Embryonic facial prominence (tissue), 1 donor: ENCODE results near the gene KAZN.
"Not testable (repeated sequence)": the region's sequence is repeated elsewhere in the genome, so short reads cannot be mapped to it uniquely, and the experiment has no call there.

Experiments used
- DNase-seq: peaks from one replicate; pipeline ENCODE4 v3.0.0-alpha.2; 2016; ENCODE audit errors: extremely low spot score

Gene KAZN

DNA sequence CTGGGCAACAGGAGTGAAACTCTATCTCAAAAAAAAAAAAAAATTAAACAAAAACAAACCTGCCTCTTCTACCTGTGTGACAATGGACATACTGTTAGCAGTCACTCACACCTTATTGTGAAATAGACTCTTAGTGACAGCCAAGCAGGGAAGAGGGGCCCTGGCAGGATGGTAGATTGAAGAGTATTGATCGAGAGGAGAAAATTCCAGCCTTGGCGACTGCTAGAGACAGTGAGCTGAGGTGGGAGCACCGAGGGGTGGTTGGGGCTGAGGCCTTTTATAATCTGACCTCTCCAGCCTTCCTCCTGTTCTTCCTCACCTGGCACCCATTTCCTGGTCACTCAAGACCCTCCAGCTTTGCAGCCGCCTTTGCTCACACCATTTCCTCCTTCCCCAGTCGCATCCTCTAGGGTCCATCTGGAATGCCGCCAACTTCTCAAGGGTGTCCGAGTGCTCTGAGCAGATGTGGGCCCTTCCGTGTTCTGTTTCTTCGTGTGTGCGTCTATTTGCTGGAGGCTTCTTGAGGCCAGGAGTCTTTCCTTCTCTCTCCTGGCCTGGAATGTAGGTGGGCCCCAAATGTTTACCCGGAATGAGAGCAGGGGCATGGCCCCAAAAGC, 358.2 kb downstream of the KAZN start:
- DNase-seq: no peak

DNA sequence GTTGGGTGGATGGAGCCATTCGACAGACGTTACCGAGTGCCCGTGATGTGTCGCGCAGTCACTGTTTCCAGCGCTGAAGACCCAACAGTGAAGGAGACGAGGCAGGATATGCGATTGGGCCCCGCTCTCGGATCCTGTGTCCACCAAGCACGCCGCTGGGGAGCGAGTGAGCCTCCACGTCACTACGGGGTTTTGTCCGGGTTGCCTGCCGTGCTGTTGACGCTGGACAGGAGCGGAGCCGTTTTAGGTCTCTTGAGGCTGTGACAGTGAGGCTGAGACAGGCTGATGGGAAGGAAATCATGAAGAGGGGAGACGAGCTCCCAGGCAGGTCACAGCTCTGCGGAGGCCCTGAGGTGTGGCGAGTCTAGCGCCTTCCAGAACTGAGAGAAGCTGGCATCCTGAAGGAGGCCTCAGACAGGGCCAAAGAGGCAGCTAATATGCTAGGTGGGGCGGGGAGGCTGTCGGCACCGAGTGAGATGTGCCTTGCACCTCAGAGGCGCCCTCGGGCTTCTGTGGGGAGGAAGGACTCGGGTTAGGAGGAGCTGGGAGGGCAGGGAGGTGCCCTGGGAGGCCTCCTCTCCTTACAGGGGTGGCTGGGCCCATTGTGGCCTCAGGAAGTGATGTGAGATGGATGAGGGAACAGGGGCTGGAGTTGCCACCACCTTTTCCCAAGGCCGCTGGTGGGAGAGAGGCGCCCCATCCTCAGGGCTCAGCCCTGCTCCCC, 359.1 kb downstream of the KAZN start:
- DNase-seq: no peak

DNA sequence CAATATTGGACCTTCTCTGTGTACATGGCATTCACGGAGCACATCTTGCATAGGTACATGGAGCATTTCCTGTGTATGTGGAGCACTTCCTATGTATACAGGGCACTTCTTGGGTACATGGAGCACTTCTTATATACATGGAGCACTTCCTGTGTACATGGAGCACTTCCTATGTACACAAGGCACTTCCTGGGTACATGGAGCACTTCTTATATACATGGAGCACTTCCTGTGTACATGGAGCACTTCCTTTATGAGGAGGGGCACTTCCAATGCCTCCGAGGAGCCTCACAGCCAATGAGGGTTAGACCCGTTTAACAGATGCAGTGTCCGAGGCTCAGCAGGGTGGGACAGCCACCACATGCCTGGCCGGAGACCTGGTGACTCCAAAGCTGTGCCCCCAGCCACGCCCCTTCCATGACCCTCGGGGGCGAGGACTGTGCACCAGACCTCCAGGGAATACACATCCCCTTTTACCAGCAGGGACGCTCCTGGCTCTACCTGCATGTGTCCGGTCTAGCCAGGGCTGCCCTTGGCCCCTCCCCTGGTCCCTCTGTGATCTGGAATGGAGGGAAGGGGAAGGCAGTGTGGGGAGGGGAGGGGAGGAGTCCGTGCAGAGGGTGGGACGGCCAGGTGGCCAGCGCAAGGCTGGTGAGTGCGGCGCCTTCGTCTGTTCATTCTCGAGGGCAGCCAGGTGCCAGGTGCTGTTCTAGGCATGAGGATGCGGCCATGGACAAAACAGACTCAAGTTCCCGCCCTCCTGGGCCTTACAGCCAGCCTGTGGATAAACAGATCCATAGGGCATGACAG, 360.0 kb downstream of the KAZN start:
- DNase-seq: no peak

DNA sequence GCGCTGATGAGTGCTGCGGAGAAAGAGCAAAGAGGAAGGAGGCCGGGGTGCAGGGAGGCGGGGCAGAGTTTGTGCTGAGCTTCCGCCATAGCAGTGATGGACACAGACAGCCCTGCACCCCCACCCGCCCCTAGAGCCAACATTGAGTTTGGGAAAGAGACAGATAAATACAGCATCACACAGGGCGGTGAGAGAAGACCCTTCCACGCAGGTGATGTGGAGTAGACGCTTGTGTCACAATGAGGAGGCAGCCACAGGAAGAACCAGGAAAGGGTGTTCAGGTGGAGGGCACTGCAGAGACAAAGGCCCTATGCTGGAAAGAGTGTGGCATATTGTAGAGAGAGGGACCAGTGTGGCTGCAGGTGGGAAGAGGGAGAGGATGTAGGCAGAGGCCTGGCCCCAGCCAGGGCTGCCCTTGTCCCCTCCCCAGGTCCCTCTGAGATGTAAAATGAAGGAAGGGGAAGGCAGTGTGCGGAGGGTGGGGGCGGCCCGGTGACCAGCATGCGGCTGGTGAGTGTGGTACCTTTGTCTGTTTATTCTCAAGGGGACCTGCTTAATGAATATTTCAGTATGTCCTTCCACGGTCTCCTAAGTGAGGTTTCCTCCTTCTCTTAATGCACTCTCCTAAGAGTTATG, 360.7 kb downstream of the KAZN start:
- no peak for DNase-seq

DNA sequence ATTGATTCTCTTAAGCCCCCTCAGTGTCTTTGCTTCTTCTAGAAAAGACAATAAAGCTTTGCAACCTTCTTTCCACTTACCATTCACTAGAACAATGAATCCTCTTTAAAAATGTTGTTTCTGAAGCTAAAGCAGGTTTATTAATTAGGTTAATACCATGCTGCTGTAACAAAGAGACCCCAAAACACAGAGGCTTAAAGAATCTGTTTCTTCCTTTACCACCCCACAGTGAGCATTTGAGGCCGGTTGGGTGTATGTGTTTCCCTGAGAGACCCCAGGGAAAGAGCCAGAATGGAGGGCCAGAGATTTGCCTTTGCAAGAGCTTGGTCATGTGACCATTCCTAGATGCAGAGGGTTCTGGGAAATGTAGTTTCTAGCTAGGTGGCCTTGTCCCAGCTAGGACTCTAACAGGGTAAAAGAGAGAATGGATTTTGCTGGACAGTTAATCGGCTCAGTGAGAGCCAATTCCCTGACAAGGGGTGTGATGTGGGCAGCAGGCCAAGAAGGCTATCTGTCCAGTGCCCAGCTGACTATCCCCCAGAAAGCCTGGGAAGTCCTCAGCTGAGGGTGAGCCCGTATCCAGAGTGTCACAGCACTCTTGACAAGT, 363.3 kb downstream of the KAZN start:
- no peak for DNase-seq

- no peak for DNase-seq
Measured at GRCh38 chr1:14962407-14962806, 363.9 kb downstream of the KAZN start.

DNA sequence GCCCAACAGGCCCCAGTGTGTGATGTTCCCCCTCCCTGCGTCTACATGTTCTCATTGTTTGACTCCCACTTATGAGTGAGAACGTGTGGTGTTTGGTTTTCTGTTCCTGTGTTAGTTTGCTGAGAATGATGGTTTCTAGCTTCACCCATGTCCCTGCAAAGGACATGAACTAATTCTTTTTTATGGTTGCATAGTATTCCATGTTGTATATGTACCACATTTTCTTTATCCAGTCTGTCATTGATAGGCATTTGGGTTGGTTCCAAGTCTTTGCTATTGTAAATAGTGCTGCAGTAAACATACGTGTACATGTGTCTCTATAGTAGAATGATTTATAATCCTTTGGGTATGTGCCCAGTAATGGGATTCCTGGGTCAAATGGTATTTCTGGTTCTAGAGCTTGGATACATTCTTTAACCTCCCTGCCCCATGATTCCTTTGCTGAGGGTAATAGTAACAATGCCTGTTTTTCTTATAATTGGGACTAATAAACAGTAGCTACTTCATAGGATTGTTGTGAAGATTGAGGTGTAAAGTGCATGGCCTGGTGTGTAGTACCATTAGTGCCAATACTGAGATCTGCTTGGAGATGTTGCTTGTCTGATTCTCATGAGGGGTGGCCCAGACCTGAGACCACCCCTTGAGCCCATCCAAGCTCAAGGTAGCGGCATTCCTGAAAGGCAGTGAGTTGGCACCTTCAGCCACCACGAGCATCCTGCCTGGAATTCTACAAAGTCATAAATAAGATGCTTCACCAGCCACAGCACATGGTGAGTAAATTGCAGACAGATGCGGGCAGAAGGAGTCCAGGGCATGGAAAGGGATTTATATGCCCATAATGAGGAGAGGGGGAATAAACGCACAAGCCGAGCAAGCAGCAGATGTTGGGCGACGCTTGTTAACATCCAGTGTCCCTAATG, 365.6 kb downstream of the KAZN start:
- not testable (repeated sequence) for DNase-seq

- DNase-seq: no peak
Measured at GRCh38 chr1:14964711-14965055, 366.2 kb downstream of the KAZN start.

- DNase-seq: no peak
Measured at GRCh38 chr1:14968251-14968851, 369.9 kb downstream of the KAZN start.

- DNase-seq: no peak
Measured at GRCh38 chr1:14969006-14969405, 370.5 kb downstream of the KAZN start.

- DNase-seq: no peak
Measured at GRCh38 chr1:14970115-14970798, 371.8 kb downstream of the KAZN start.

- DNase-seq: no peak
Measured at GRCh38 chr1:14970799-14971141, 372.3 kb downstream of the KAZN start.

DNA sequence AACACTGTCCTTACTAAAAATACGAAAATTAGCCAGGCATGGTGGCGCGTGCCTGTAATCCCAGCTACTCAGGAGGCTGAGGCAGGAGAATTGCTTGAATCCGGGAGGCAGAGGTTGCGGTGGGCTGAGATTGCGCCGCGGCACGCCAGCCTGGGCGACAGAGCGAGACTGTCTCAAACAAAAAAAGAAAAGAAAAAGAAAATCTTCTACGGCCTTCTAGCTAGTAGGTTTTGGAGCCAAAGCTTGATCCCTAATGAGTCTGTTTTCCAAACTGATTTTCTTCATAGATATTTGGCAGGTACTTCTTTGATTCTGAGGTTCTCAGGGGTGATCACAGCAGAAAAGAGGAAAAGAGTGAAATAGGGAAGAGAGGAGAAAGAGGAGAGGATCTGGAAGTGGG, 372.7 kb downstream of the KAZN start:
- no peak for DNase-seq

- no peak for DNase-seq
Measured at GRCh38 chr1:14972107-14972506, 373.6 kb downstream of the KAZN start.

GRCh38 chr1:14973773-14974172, 375.3 kb downstream of the KAZN start:
- DNase-seq: no peak

GRCh38 chr1:14974361-14974760, 375.9 kb downstream of the KAZN start:
- no peak for DNase-seq

GRCh38 chr1:14975119-14975518, 376.6 kb downstream of the KAZN start:
- no peak for DNase-seq

DNA sequence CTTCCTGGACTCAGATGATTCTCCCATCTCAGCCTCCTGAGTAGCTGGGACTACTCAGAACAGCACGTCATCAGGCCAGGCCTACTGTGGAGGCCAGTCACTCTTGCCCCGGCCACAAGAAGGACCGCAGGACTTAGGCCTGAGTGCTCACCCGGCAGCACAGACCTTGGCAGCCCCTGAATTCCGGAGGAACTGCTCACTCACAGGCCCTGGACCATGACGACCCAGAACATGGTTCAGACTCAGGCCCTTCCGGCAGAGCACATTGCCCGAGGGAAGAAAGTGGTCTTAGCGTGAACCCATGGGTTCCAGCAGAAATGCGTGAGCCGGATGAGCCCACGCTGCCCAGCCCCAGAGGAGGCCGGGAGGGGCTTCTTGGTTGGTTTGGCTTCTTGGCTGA, 377.8 kb downstream of the KAZN start:
- no peak for DNase-seq

DNA sequence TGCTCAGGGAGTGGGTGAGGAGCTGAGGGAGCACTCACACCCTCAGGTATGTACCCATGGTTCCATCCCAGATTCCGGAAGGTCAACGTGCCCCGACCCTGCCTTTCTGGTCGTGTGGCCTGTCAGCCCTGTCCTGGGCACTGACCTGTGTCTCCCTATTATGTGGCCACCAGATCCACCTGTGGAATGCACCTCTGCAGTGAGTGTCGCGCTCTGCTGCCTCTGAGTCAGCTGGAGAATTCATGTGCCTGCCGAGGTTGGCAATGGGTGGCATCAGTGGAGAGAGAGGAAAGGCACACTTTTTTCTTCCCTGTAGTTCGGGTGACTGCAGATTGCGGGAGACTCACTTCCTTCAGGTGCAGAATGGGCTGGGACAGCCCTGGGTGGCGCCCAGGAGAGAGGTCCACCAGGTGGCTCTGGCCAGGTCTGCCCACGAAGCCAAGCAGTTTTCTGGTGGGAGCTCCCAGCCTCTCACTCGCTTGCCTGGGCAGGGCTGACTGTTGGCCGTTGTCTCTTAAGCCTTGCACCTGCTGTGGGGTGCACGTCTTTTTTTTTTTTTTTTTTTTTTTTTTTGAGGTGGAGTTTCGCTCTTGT, 378.9 kb downstream of the KAZN start:
- no peak for DNase-seq
